ENCODE data around the gene ATP2C2. TPM values are rescaled to one million over a fixed set of nuclear protein-coding genes. Genes with fewer than 3 reads are reported as not detected.

ATP2C2 gene
- total and polyA plus RNA-seq, 2 donors (not counting 1 experiment from before 2014, with no cell fraction given) = not detected

DNA sequence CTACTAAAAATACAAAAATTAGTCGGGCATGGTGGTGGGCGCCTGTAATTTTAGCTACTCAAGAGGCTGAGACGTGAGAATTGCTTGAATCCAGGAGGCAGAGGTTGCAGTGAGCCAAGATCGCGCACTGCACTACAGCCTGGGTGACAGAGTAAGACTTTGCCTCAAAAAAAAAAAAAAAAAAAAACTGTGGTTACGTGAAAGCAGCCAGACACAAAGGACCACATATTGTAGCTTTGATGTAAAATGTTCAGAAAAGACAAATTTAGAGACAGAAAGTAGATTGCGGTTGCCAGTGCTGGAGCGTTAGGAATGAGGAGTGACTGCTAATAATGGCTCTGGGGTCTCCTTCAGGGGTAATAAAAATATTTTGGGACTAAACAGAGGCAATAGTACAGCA is 140.2 kb downstream of the ATP2C2 start:
- H3K4me3 Mint-ChIP-seq = peak overlapping the region; percentile 26
- no peak overlapping the region for H2AFZ ChIP-seq (ENCODE audit: insufficient read depth, low read depth, low read length, poor library complexity, severe bottlenecking)
- no peak overlapping the region for H3K27ac Mint-ChIP-seq
- peaks cover 44 to 58% of the 10 kb centered on the region in 2 donors for H3K4me1 ChIP-seq (ENCODE audit: control insufficient read depth in 2 of 2, insufficient read depth in 2 of 2, low read length in 2 of 2)
- no peak for DNase-seq
- H3K9me3 ChIP-seq (ENCODE audit: control extremely low read depth in 1 of 3, control insufficient read depth in 2 of 3, insufficient read depth in 1 of 3, low read length in 2 of 3) = peaks cover 0 to 4% (median 0%) of the 10 kb centered on the region in 3 donors
- H3K4me2 ChIP-seq (replicated peaks; ENCODE audit: low read depth, low read length, poor library complexity, severe bottlenecking) = no peak overlapping the region
- TF ChIP-seq, protein P1, sequence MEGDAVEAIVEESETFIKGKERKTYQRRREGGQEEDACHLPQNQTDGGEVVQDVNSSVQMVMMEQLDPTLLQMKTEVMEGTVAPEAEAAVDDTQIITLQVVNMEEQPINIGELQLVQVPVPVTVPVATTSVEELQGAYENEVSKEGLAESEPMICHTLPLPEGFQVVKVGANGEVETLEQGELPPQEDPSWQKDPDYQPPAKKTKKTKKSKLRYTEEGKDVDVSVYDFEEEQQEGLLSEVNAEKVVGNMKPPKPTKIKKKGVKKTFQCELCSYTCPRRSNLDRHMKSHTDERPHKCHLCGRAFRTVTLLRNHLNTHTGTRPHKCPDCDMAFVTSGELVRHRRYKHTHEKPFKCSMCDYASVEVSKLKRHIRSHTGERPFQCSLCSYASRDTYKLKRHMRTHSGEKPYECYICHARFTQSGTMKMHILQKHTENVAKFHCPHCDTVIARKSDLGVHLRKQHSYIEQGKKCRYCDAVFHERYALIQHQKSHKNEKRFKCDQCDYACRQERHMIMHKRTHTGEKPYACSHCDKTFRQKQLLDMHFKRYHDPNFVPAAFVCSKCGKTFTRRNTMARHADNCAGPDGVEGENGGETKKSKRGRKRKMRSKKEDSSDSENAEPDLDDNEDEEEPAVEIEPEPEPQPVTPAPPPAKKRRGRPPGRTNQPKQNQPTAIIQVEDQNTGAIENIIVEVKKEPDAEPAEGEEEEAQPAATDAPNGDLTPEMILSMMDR (IDR thresholded peaks at IDR 0.05) = no peak
- no peak for TF ChIP-seq EZH2 (IDR thresholded peaks at IDR 0.05; ENCODE audit: borderline replicate concordance, insufficient read depth, low read depth, low read length, poor library complexity, severe bottlenecking)
- WGBS (ENCODE audit: insufficient coverage) = 56% methylated on average over 6 of the region's 8 CpGs
- no peak for ATAC-seq (ENCODE audit: low read depth)
- CTCF ChIA-PET = interaction anchor here (0.5 to 12.9 kb wide), 13 partner anchors 14 to 552 kb away, joined by 3 to 518 read pairs (median 6); partner anchors contain the start of gene COTL1
- no peaks in the 10 kb centered on the region for H4K20me1 ChIP-seq (ENCODE audit: control insufficient read depth, insufficient read depth, low read length, poor library complexity, severe bottlenecking)
- H3K4me3 ChIP-seq (ENCODE audit: control extremely low read depth in 1 of 5, extremely low read depth in 1 of 5, insufficient read depth in 1 of 5, low read depth in 2 of 5, low read length in 4 of 5) = no peak overlapping the region
- H3K27me3 Mint-ChIP-seq = no peaks in the 10 kb centered on the region
- no peak overlapping the region for H3K9ac ChIP-seq (ENCODE audit: low read length)
- peaks cover 21% of the 10 kb centered on the region for H3K79me2 ChIP-seq (ENCODE audit: control insufficient read depth, insufficient read depth, low read length)
- H3K9me3 Mint-ChIP-seq (ENCODE audit: insufficient read depth) = no peaks in the 10 kb centered on the region
- H3K27me3 ChIP-seq (replicated peaks in 1 of 4; ENCODE audit: control extremely low read depth in 1 of 4, control insufficient read depth in 3 of 4, insufficient read depth in 4 of 4, low read length in 3 of 4) = peaks cover 0 to 3% (median 0%) of the 10 kb centered on the region in 4 experiments
- intact Hi-C loops (cut with micrococcal nuclease) = loop anchor here (10.0 kb wide), 2 partner anchors 324 to 424 kb away; partner anchors contain the start of gene TAF1C
- H3K27ac ChIP-seq (ENCODE audit: low read length in 2 of 2) = no peak overlapping the region
- H3K36me3 ChIP-seq (replicated peaks in 1 of 2; ENCODE audit: control extremely low read depth in 1 of 2, control insufficient read depth in 1 of 2, extremely low read depth in 1 of 2, insufficient read depth in 2 of 2, low read length in 1 of 2) = no peaks in the 10 kb centered on the region
- POLR2A ChIA-PET = interaction anchor here (0.5 to 0.7 kb wide), 3 partner anchors 86 to 231 kb away, joined by 3 to 5 read pairs (median 4); no protein-coding TSS in a partner anchor
- H3K4me1 Mint-ChIP-seq = peaks cover 59% of the 10 kb centered on the region

All from B cell (primary cell).